NB4 (cell line): ENCODE measurements around the gene PLA2G2F.
A peak's percentile ranks its signal among the peaks of the same experiment; 100 is the strongest.

Experiments
- DNase-seq: peaks from one replicate; pipeline ENCODE4 v3.0.0; 2010; ENCODE audit warnings: low read depth
- H3K4me3 ChIP-seq: one replicate; pipeline ENCODE4 v1.5.1; 2011; ENCODE audit warnings: mild to moderate bottlenecking, low read depth, low read length, moderate library complexity
- MYC ChIP-seq: IDR thresholded peaks from 2 replicates; pipeline ENCODE4 v1.6.1; 2011; ENCODE audit warnings: low read depth, low read length
- POLR2A ChIP-seq: IDR thresholded peaks from 2 replicates; pipeline ENCODE4 v1.6.1; 2011; ENCODE audit warnings: mild to moderate bottlenecking; ENCODE audit not compliant: insufficient read length; ENCODE audit errors: extremely low read depth
- TF ChIP-seq, protein P1 (sequence below): IDR thresholded peaks from one replicate; pipeline ENCODE4 v1.5.1; 2012; ENCODE audit warnings: low read depth, low read length
- TF ChIP-seq, protein P2 (sequence below): IDR thresholded peaks from 2 replicates; pipeline ENCODE4 v1.6.1; 2011; ENCODE audit warnings: low read depth, low read length

The PLA2G2F gene

DNA sequence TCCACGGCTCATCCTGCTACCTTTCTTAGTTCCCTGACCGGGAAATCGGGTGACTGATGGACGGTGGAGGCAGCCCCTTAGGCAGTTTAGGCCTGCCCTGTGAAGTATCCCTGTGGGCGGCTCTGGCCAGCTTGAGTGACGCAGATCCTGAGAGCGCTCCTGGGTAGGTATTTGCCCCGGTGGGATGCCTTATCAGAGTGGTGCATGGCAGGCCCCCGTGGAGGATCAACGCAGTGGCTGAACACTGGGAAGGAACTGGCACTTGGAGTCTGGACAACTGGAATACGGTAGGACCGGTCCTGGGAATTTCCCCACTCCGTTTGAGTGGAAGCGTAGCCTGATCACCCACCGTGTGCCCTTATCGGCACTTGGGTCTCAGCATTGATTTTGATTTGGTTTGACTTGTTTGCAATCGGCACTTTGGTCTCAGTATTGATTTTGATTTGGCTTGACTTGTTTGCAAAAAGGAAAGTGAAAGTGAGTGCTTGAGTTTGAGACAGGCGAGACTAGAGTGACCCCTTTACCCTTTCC is 15.2 kb downstream of the PLA2G2F start:
- TF ChIP-seq, protein P1, sequence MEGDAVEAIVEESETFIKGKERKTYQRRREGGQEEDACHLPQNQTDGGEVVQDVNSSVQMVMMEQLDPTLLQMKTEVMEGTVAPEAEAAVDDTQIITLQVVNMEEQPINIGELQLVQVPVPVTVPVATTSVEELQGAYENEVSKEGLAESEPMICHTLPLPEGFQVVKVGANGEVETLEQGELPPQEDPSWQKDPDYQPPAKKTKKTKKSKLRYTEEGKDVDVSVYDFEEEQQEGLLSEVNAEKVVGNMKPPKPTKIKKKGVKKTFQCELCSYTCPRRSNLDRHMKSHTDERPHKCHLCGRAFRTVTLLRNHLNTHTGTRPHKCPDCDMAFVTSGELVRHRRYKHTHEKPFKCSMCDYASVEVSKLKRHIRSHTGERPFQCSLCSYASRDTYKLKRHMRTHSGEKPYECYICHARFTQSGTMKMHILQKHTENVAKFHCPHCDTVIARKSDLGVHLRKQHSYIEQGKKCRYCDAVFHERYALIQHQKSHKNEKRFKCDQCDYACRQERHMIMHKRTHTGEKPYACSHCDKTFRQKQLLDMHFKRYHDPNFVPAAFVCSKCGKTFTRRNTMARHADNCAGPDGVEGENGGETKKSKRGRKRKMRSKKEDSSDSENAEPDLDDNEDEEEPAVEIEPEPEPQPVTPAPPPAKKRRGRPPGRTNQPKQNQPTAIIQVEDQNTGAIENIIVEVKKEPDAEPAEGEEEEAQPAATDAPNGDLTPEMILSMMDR: no peak
- no peak for TF ChIP-seq POLR2A
- TF ChIP-seq, protein P2, sequence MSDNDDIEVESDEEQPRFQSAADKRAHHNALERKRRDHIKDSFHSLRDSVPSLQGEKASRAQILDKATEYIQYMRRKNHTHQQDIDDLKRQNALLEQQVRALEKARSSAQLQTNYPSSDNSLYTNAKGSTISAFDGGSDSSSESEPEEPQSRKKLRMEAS: no peak
- DNase-seq: no peak

DNA sequence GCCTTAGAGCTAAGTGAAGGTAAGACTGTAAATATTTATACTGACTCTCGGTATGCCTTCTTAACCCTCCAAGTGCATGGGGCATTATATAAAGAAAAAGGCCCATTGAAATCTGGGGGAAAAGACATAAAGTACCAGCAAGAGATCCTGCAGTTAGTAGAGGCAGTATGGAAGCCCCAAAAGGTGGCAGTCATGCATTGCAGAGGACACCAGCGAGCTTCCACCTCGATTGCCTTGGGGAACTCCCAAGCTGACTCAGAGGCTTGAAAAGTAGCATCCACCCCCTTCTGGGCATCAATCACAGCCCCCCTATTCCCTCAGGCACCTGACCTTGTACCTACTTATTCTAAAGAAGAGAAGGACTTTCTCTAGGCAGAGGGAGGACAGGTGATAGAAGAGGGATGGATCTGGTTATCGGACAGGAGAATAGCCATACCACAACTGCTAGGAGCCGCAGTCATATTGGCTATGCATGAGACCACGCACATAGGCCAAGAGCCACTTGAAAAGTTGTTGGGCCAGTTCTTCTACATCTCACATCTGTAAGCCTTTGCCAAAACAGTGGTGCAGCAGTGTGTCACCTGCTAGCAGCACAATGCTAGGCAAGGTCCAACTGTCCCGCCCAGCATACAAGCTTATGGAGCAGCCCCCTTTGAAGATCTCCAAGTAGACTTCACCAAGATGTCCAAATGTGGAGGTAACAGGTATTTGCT is 19.4 kb downstream of the PLA2G2F start:
- TF ChIP-seq, protein P2: no peak
- TF ChIP-seq MYC (no peak), POLR2A (no peak)
- TF ChIP-seq, protein P1: no peak
- no peak overlapping the region for H3K4me3 ChIP-seq
- DNase-seq: no peak

More for the DNA sequence above, 15.2 kb downstream of the PLA2G2F start:
- H3K4me3 ChIP-seq: no peak overlapping the region

DNA sequence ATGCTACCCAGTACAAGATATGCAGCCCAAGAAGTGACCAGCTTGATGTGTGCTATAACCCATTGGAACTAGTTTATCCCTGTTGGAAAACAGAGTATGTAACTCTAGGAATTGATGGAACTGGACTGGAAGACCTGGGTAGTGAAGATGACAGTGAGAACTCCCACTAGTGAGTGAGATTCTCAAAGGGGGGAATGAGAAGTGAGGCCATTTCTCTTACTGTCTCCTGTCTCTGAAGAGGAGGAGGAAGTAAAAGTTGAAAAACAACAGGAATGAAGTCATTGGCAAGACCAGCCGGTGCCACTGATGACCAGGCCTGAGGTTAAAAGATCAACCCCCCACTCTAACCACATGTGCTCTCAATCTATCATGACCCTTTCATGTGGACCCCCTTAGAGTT is 20.9 kb downstream of the PLA2G2F start:
- DNase-seq: peak; percentile 25
- TF ChIP-seq, protein P2: no peak
- TF ChIP-seq MYC: no peak
- TF ChIP-seq, protein P1: no peak
- TF ChIP-seq POLR2A: no peak
- no peak overlapping the region for H3K4me3 ChIP-seq

DNA sequence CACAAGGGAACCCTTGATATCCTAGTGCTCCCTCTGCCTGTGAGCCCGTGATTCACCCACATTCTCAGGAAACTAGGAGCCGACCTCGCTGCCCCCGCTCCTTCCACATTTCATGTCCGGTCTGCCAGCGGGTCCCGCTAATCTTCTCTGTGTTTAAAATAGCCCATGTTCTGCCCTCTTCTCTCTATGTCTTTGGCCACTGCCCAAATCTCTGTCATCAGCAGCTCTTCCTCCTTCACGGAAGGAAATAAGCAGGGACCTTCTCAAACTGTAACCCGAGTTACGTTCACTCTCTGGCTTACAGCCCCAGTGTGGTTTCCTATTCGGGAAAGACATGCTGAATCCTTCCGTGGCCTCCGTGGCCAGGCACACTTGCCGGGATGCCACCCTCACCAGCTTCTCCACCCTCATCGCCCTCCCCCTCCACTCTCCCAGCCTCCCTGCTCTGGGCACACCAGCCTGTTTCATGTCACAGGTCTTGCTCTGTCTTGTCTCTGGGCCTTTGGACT is 25.6 kb downstream of the PLA2G2F start:
- H3K4me3 ChIP-seq: no peak overlapping the region
- TF ChIP-seq, protein P2: no peak
- TF ChIP-seq MYC (no peak), POLR2A (no peak)
- TF ChIP-seq, protein P1: no peak
- DNase-seq: no peak

DNA sequence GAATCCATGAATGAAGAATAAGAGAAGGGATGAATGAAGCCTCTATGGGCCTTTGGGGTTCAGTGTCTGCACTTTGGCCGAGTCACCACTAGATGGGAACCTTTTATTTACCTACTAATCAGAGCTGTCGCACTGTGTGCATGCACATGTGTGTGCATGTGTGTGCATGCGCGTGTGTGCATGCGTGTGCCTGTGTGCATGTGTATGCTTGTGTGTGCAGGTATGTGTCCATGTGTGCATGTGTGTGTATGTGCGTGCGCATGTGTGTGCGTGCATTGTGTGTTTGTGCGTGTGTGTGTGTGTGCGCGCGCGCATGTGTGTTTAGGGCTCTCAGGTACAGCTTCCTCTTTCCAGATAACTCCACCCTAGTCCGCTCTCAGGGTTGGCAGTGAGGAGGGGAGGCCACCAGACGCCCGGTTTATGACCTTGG is 26.4 kb downstream of the PLA2G2F start:
- DNase-seq: peak; percentile 93
- no peak for TF ChIP-seq POLR2A
- peak; percentile 67 for TF ChIP-seq MYC
- TF ChIP-seq, protein P2: peak; percentile 91
- TF ChIP-seq, protein P1: peak; percentile 42
- H3K4me3 ChIP-seq: peak overlapping the region; percentile 32
